Activated CD4-positive, alpha-beta T cell treated with anti-CD3 and anti-CD28 coated beads, Interleukin-2, amount 10 ng/mL, durations not matched to agents 7 days and 5 days (primary cell): ENCODE measurements around the gene AGMO. TPM values are rescaled to one million over a fixed set of nuclear protein-coding genes. Genes with fewer than 3 reads are reported as not detected.

Experiments used
- CTCF ChIA-PET: fragments of 350-600 bp; sonication (Branson Sonifier 250); formaldehyde crosslinking; loops from one replicate; lab custom pipeline; 2021; ENCODE audit warnings: antibody characterized with exemption; lab: Charles Lee
- POLR2A ChIA-PET: fragments of 350-600 bp; sonication (Branson Sonifier 250); formaldehyde crosslinking; loops from one replicate; lab custom pipeline; 2021; ENCODE audit warnings: antibody characterized with exemption; lab: Charles Lee
- DNase-seq: peaks from one replicate; pipeline ENCODE4 v3.0.0-alpha.2; 2020
- H3K27ac Mint-ChIP-seq: one replicate; pipeline ENCODE4 v1.8.0; 2021; ENCODE audit warnings: mild to moderate bottlenecking, moderate library complexity, mixed read lengths
- H3K27me3 Mint-ChIP-seq: one replicate; pipeline ENCODE4 v1.8.0; 2021; ENCODE audit warnings: mixed read lengths
- H3K36me3 Mint-ChIP-seq: one replicate; pipeline ENCODE4 v1.8.0; 2021; ENCODE audit warnings: low read depth, mixed read lengths
- H3K4me1 Mint-ChIP-seq: one replicate; pipeline ENCODE4 v1.8.0; 2021; ENCODE audit warnings: mixed read lengths
- H3K4me3 Mint-ChIP-seq: one replicate; pipeline ENCODE4 v1.8.0; 2021; ENCODE audit warnings: mild to moderate bottlenecking, moderate library complexity, mixed read lengths
- H3K9me3 Mint-ChIP-seq: one replicate; pipeline ENCODE4 v1.8.0; 2021; ENCODE audit warnings: mixed read lengths
- total RNA-seq, 2 experiments: library from RNA; stranded (reverse); gene quantifications; one replicate each; pipeline ENCODE4 v1.2.3, GENCODE V29; 2021

The AGMO gene
- total RNA-seq, 2 experiments from 2014 or later = not detected

GRCh38 chr7:15332956-15333355, 228.9 kb downstream of the AGMO start:
- no peak overlapping the region for H3K27ac Mint-ChIP-seq
- DNase-seq = no peak
- no peak overlapping the region for H3K4me3 Mint-ChIP-seq
- H3K36me3 Mint-ChIP-seq = no peaks in the 10 kb centered on the region
- POLR2A ChIA-PET = no interaction called here
- no peaks in the 10 kb centered on the region for H3K9me3 Mint-ChIP-seq
- no peaks in the 10 kb centered on the region for H3K27me3 Mint-ChIP-seq
- H3K4me1 Mint-ChIP-seq = no peaks in the 10 kb centered on the region
- CTCF ChIA-PET = no interaction called here

DNA sequence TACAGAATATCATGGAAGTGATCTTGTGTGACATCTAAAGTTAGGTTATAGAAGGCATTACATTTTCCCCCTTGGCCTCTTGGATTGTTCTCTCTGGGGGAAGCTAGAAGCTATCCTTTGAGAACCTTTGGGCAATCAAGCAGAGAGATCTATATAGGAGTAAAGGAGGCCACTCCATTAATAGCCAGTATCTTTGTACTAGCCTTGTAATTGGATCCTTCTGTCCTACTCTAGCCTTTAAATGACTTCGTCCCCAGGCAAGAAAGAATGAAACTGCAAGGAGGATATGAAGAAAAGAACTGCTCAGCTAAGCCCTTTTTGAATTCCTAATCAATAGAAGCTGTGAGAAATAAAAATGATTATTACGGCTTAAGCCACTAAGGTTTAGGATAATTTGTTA, 230.9 kb downstream of the AGMO start:
- Mint-ChIP-seq H3K9me3 (no peaks in the 10 kb centered on the region), H3K4me3 (no peak overlapping the region), H3K27me3 (no peaks in the 10 kb centered on the region), H3K36me3 (no peaks in the 10 kb centered on the region), H3K4me1 (no peaks in the 10 kb centered on the region), H3K27ac (no peak overlapping the region)
- CTCF ChIA-PET = no interaction called here
- POLR2A ChIA-PET = no interaction called here
- DNase-seq = no peak

DNA sequence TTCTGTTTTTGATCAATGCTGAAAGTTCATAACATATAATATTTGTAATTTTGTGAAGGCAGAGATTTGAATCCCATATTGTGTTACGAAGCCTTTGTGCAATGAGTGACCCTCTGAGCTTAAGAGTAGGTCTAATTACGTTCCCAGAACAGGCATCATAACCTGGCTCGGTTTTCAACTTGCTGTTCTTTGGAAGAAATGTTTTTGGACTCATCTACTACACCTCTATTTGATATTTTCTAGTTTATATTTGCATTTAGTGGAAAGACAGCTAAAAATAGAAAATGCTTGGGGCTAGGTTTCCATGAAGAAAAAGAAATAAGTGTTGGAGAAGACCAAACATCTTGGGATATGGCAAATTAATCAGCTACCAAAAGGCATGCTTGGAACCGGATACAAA, 234.8 kb downstream of the AGMO start:
- DNase-seq = no peak
- Mint-ChIP-seq H3K36me3 (no peaks in the 10 kb centered on the region), H3K9me3 (no peaks in the 10 kb centered on the region), H3K4me1 (no peaks in the 10 kb centered on the region), H3K4me3 (no peak overlapping the region), H3K27ac (no peak overlapping the region), H3K27me3 (no peaks in the 10 kb centered on the region)
- ChIA-PET CTCF (no interaction called here), POLR2A (interaction anchor here (0.6 kb wide), 1 partner anchor 738 kb away, joined by 4 read pairs; no protein-coding TSS in a partner anchor)

DNA sequence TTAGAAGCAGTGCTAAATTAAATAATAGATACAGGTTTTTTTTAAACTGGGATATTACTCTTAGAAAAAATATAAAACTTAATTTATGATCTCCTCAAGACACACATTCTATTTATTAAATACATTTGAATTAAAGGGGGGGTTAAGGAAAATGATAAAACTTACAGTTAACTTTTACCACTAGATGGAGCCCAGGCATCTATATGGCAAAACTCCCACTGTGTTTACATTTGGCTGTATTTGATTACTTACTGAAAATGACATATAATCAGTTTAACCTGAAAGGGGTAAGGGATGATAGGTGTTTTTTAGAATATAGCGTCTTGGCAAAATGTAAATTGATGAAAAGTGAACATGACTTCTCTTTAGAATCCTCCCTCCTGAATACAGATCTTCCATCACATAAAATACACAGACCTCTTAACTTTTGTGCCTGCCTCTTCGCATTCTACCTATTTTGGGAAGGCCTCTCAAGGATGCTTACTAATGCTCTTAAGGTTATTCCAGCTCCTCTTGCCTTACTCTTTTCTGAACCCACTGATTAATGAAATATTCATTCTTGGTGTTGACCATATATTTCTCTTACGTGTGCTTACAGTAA, 235.7 kb downstream of the AGMO start:
- Mint-ChIP-seq H3K36me3 (no peaks in the 10 kb centered on the region), H3K27me3 (no peaks in the 10 kb centered on the region), H3K9me3 (no peaks in the 10 kb centered on the region), H3K4me3 (no peak overlapping the region), H3K27ac (no peak overlapping the region), H3K4me1 (no peaks in the 10 kb centered on the region)
- ChIA-PET CTCF (no interaction called here), POLR2A (interaction anchor here (0.6 kb wide), 1 partner anchor 739 kb away, joined by 4 read pairs; no protein-coding TSS in a partner anchor)
- no peak for DNase-seq

GRCh38 chr7:15323550-15323949, 238.3 kb downstream of the AGMO start:
- CTCF ChIA-PET = no interaction called here
- no peak overlapping the region for H3K27ac Mint-ChIP-seq
- POLR2A ChIA-PET = no interaction called here
- H3K4me1 Mint-ChIP-seq = no peaks in the 10 kb centered on the region
- DNase-seq = no peak
- H3K9me3 Mint-ChIP-seq = no peaks in the 10 kb centered on the region
- no peak overlapping the region for H3K4me3 Mint-ChIP-seq
- H3K36me3 Mint-ChIP-seq = no peaks in the 10 kb centered on the region
- no peaks in the 10 kb centered on the region for H3K27me3 Mint-ChIP-seq

GRCh38 chr7:15317215-15317614, 244.6 kb downstream of the AGMO start:
- Mint-ChIP-seq H3K27ac (no peak overlapping the region), H3K4me1 (no peaks in the 10 kb centered on the region), H3K9me3 (no peaks in the 10 kb centered on the region), H3K27me3 (no peaks in the 10 kb centered on the region), H3K36me3 (no peaks in the 10 kb centered on the region), H3K4me3 (no peak overlapping the region)
- ChIA-PET CTCF (no interaction called here), POLR2A (no interaction called here)
- no peak for DNase-seq

GRCh38 chr7:15315678-15316077, 246.1 kb downstream of the AGMO start:
- no peaks in the 10 kb centered on the region for H3K36me3 Mint-ChIP-seq
- no peak overlapping the region for H3K27ac Mint-ChIP-seq
- DNase-seq = no peak
- no peaks in the 10 kb centered on the region for H3K27me3 Mint-ChIP-seq
- no peaks in the 10 kb centered on the region for H3K4me1 Mint-ChIP-seq
- ChIA-PET CTCF (no interaction called here), POLR2A (no interaction called here)
- no peak overlapping the region for H3K4me3 Mint-ChIP-seq
- no peaks in the 10 kb centered on the region for H3K9me3 Mint-ChIP-seq

- ChIA-PET CTCF (no interaction called here), POLR2A (no interaction called here)
- Mint-ChIP-seq H3K9me3 (no peaks in the 10 kb centered on the region), H3K27ac (no peak overlapping the region), H3K4me1 (no peaks in the 10 kb centered on the region), H3K36me3 (no peaks in the 10 kb centered on the region), H3K27me3 (no peaks in the 10 kb centered on the region), H3K4me3 (no peak overlapping the region)
- no peak for DNase-seq
These were observed 246.9 kb downstream of the AGMO start for GRCh38 chr7:15314922-15315321.

- DNase-seq = no peak
- Mint-ChIP-seq H3K9me3 (no peaks in the 10 kb centered on the region), H3K27me3 (no peaks in the 10 kb centered on the region), H3K36me3 (no peaks in the 10 kb centered on the region), H3K4me1 (no peaks in the 10 kb centered on the region), H3K4me3 (no peak overlapping the region), H3K27ac (no peak overlapping the region)
- CTCF ChIA-PET = no interaction called here
- POLR2A ChIA-PET = no interaction called here
These were observed 248.5 kb downstream of the AGMO start for GRCh38 chr7:15313361-15313760.

DNA sequence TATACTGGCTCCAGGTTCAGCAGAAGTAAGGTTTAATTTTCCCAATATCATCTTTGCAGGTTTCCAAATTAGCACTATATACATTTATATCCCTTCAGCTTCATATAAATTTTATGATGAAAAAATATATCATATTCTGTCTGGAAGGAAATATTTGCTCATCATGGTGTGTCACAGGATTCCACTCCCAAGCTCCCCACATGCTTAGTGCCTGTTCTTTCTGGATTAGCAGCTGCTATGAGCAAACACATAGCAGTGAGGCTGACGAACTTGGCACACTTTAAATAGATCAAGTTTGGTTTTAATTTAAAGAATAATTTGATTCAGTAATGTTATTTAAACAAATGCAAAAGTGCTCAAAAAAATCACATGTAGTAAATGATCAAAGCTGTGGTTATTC, 251.9 kb downstream of the AGMO start:
- H3K4me3 Mint-ChIP-seq = no peak overlapping the region
- ChIA-PET POLR2A (no interaction called here), CTCF (no interaction called here)
- no peaks in the 10 kb centered on the region for H3K36me3 Mint-ChIP-seq
- no peaks in the 10 kb centered on the region for H3K4me1 Mint-ChIP-seq
- no peak for DNase-seq
- H3K27me3 Mint-ChIP-seq = no peaks in the 10 kb centered on the region
- no peaks in the 10 kb centered on the region for H3K9me3 Mint-ChIP-seq
- H3K27ac Mint-ChIP-seq = no peak overlapping the region

GRCh38 chr7:15308821-15309220, 253.0 kb downstream of the AGMO start:
- ChIA-PET POLR2A (no interaction called here), CTCF (no interaction called here)
- no peak for DNase-seq
- no peaks in the 10 kb centered on the region for H3K4me1 Mint-ChIP-seq
- H3K27me3 Mint-ChIP-seq = no peaks in the 10 kb centered on the region
- no peak overlapping the region for H3K4me3 Mint-ChIP-seq
- H3K27ac Mint-ChIP-seq = no peak overlapping the region
- H3K9me3 Mint-ChIP-seq = no peaks in the 10 kb centered on the region
- no peaks in the 10 kb centered on the region for H3K36me3 Mint-ChIP-seq

GRCh38 chr7:15306296-15306695, 255.5 kb downstream of the AGMO start:
- no peak overlapping the region for H3K27ac Mint-ChIP-seq
- H3K27me3 Mint-ChIP-seq = no peaks in the 10 kb centered on the region
- no peaks in the 10 kb centered on the region for H3K36me3 Mint-ChIP-seq
- ChIA-PET CTCF (no interaction called here), POLR2A (no interaction called here)
- DNase-seq = no peak
- no peaks in the 10 kb centered on the region for H3K4me1 Mint-ChIP-seq
- no peaks in the 10 kb centered on the region for H3K9me3 Mint-ChIP-seq
- no peak overlapping the region for H3K4me3 Mint-ChIP-seq

DNA sequence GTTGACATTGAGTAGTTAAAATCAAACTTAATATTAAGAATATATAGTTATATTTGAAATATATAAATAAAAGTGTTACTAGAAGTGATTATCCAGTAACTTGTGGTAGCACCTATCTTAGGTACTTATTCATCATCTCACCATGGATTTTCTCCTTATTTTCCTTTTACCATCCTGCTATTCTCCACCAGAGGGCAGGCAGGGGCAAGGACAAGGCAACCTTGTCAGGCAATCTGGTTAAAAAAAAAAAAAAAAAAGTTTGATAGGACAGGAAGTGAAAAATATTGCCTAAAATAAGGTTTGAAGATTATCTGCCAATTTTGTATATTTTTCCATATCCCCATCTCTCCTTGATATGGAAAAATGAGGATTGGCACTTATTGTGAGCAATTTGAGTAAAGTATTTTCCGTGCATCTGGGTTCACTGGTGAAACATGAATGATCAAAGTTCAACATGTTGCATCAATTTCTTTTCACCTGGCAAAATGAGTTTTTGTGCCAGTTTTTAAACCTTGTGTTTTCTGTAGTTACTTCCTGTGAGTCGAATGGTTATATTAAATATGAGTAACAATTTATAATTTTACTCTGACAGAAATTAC, 256.7 kb downstream of the AGMO start:
- Mint-ChIP-seq H3K27me3 (no peaks in the 10 kb centered on the region), H3K36me3 (no peaks in the 10 kb centered on the region), H3K4me1 (no peaks in the 10 kb centered on the region), H3K4me3 (no peak overlapping the region), H3K9me3 (no peaks in the 10 kb centered on the region), H3K27ac (no peak overlapping the region)
- ChIA-PET CTCF (no interaction called here), POLR2A (no interaction called here)
- DNase-seq = no peak

- no peak overlapping the region for H3K27ac Mint-ChIP-seq
- no peaks in the 10 kb centered on the region for H3K9me3 Mint-ChIP-seq
- DNase-seq = no peak
- no peaks in the 10 kb centered on the region for H3K4me1 Mint-ChIP-seq
- H3K4me3 Mint-ChIP-seq = no peak overlapping the region
- ChIA-PET CTCF (no interaction called here), POLR2A (no interaction called here)
- H3K36me3 Mint-ChIP-seq = no peaks in the 10 kb centered on the region
- no peaks in the 10 kb centered on the region for H3K27me3 Mint-ChIP-seq
These were observed 258.5 kb downstream of the AGMO start for GRCh38 chr7:15303357-15303756.
